Posterior cingulate gyrus (tissue), 11 donors: Measurements from ENCODE around the gene XXYLT1.
A peak's percentile ranks its signal among the peaks of the same experiment; 100 is the strongest.

Source experiments
- DNase-seq, 10 donors: peaks; one replicate each; pipeline versions ENCODE4 v3.0.0 to v3.0.0-alpha.2; 2020 to 2021; ENCODE audit warnings: mixed read lengths in 3 of 10
- intact Hi-C: fragments of 100-400 bp; cut with DNase I; formaldehyde crosslinking; loops from one replicate; pipeline ENCODE4 v1.15.1; 2023

XXYLT1 gene

DNA sequence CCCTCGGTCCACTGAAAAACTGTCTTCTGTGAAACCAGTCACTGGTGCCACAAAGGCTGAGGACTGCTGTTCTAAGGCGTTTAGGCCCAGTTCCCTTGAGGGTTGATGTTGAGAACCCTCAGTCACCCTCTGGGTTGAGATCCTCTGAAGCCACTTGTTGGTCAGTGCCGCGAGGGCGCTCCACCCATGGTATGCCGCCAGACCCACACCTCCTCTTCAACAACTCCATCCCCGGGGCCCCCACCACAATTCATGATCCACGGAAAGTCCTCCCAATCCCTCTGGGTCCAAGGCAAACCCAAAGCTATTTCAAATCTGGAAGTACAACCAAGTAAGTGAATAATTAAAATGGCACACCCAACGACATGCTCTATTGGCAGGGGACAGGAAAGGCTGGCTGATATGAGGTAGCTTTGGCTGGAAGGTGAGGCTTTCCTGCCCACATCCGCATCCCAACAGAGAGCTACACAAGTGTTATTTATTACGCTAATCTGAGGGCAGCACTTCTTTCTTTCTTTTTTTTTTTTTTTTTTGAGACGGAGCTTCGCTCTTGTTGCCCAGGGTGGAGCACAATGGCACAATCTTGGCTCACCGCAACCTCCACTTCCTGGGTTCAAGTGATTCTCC, 58.1 kb downstream of the XXYLT1 start:
- peak in 2 of 10 donors; percentile 54 to 56 for DNase-seq

DNA sequence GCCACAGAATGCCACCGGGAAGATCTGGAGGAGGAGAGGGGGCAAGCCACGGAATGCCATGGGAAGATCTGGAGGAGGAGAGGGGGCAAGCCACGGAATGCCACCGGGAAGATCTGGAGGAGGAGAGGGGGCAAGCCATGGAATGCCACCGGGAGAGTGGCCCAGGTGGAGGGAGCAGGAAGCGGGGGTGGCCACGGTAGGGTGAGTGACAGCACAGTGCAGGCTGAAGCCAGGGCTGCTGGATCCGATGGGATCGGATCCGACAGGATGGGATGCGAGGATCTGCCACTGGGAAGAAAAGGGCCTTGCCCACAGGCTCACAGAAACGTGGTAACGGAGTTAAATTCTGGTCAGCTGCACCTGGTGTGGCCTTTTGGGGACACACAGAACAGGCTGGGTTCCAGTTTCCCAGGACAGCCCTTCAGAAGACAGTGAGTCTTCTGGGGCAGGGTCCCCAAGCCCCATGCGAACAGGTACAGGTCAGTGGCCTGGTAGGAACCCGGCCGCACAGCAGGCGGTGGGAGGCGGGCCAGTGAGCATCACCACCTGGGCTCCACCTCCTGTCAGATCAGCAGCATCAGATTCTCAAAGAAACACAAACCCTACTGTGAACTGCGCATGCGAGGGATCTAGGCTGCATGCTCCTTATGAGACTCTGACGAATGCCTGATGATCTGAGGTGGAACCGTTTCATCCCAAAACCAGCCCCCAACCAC, 58.8 kb downstream of the XXYLT1 start:
- DNase-seq = peak in 2 of 10 donors; percentile 41 to 71
- intact Hi-C loops = no loop called here

More for the DNA sequence above, 58.1 kb downstream of the XXYLT1 start:
- intact Hi-C loops = no loop called here

GRCh38 chr3:195210266-195210973, 60.5 kb downstream of the XXYLT1 start:
- intact Hi-C loops = no loop called here
- no peak for DNase-seq

DNA sequence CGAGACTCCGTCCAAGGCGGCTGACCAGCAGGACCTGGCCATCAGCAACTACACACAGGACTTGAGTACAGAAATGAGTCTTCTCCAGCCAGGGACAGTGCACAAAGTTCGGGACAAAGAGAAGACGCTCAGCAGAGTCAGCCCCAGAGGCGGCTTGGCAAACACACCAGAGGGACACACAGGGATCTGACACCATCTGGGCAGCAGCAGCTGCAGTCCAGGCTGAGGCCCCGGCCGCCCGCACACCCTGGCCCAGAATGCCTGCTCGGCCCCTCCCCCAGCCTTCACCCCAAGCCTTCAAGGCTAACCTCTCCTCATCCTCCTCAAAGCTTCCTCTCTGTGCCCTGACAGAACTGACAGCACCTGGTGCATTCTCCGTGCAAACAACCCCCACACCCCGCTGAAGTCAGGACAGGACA, 61.1 kb downstream of the XXYLT1 start:
- intact Hi-C loops = no loop called here
- DNase-seq = peak in 1 of 10 donors; percentile 71

DNA sequence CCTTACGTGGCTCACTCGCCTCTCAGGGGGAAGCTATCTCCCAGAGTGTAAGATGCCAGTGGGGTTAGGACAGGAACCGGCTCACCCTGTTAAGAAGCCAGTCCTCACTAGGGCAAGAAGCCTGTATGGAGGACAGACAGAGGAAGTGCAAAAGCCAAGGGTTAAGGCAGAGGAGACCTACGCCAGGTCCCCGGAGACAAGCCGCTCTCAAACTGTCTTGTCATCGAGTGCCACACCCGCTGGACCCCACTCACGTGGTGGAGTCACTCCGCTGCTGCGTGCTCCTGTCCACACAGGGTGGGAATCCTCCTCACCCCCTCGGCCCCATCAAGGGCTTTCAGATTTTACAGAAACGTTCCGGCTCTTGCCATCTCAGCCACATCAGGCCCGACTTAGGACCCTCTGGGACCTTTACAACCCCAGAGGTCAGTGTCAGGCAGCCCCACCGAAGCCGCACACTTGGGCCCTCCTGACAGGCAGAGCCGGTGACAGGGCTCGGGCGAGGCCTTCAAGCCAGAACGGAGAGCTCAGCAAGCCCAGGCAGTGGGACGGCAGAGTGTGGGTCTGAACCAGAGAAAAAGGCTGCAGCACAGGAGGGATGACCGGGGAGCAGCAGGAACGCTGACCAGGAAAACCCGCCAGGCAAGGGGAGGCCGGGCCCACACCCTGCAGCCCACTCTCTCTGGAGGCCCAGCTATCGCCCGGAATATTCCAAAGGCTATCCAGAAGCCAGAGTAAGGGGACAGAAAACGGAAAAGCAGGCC, 61.7 kb downstream of the XXYLT1 start:
- intact Hi-C loops = no loop called here
- DNase-seq = peak in 1 of 10 donors; percentile 64

GRCh38 chr3:195208631-195209030, 62.3 kb downstream of the XXYLT1 start:
- intact Hi-C loops = no loop called here
- peak in 1 of 10 donors; percentile 55 for DNase-seq

DNA sequence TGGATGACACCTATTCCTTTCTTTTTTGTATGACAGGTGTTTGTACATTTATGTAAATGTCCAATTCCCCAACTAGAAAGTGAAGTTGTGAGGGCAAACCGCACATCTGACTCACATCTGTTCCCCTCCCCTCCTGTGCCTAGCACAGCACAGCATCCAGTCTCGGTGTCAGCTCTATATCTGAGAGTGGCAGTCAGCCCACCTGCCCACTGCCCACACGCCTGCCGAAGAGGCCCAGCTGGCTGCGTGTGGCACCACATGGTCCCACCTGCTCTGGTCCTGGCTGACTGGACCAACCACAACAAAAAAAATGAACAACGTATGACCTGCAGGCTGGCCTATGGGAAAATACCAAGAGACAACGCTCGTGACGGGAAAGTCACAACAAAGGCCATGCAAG, 62.8 kb downstream of the XXYLT1 start:
- intact Hi-C loops = no loop called here
- no peak for DNase-seq

- no peak for DNase-seq
- intact Hi-C loops = no loop called here
Measured at GRCh38 chr3:195207731-195208130, 63.2 kb downstream of the XXYLT1 start.

- no peak for DNase-seq
- intact Hi-C loops = no loop called here
Measured at GRCh38 chr3:195207056-195207455, 63.9 kb downstream of the XXYLT1 start.

GRCh38 chr3:195204360-195205163, 66.4 kb downstream of the XXYLT1 start:
- intact Hi-C loops = no loop called here

GRCh38 chr3:195203606-195204005, 67.4 kb downstream of the XXYLT1 start:
- intact Hi-C loops = no loop called here
- peak in 1 of 10 donors; percentile 36 for DNase-seq

More at GRCh38 chr3:195204360-195205163, 66.4 kb downstream of the XXYLT1 start:
- peak in 2 of 10 donors; percentile 57 to 75 for DNase-seq

- DNase-seq = no peak
Measured at GRCh38 chr3:195201295-195201694, 69.7 kb downstream of the XXYLT1 start.

DNA sequence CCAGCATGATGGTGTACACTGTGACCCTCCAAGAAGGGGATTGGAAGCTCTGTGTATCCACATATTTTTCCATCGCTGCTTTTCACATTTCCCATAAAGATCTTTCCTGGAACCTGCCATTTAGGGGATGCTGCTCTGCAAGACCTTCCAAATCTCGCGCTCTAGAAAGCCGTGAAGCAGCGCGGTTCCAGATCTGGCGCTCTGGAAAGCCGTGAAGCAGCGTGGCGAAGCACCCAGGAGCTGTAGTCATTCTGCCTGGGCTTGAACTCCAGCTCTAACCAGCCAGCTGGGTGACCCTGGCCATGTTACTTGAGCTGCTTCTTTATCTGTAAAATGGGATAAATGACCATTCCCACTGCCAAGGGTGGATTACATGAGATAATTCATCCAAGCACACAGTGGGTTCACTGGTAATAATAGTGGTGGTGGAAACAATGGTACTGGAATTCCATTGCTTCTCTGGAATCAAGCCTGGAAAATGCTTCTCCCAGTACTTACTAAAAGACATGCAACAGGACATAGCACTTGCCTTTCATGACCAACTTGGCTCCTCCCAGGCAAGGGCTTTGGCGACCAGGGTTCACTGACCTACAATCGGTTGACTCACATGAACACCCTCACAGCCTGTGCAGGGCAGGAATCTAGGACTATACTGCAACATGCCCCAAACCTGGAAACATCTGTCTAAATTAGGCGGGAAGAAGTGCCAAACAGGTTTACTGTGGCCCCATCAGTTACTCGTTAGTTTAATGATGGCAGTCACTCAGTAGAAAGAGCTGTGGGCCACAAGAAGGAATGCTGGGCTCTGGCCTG, 70.7 kb downstream of the XXYLT1 start:
- no peak for DNase-seq
- intact Hi-C loops = no loop called here

More at GRCh38 chr3:195201295-195201694, 69.7 kb downstream of the XXYLT1 start:
- intact Hi-C loops = no loop called here

GRCh38 chr3:195198426-195199346, 72.3 kb downstream of the XXYLT1 start:
- DNase-seq = no peak
- intact Hi-C loops = no loop called here

DNA sequence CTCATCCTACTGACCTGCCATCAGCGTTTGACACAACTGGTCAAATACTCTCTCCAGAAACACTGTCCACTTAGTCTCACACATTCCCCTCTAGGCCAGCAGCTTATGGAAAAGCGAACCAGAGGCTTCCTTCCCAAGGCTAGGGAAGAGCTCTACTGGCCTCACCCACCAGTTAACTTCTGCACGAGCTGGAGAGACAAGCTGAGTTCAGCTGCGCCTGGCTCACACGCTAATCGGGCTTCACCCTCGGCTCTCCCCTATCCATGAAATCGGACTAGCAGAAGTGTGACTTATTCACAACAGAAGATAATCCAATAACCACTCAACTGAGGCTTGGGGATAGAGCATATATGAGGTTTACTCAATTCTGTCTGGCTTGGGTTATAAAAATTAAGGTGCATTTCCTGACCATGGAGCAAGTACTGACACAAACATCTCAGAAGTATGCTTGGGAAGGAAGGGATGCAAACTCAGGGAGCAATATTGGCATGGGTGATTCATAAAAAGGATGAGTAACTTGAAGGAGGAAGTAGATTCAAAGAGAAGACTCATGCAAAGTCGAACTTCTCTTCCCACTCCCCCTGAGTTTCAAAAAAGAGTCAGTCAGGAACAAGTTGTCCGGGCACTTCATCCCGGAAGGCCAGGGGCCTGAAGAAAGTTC, 73.1 kb downstream of the XXYLT1 start:
- DNase-seq = no peak
- intact Hi-C loops = no loop called here

GRCh38 chr3:195196266-195196665, 74.7 kb downstream of the XXYLT1 start:
- no peak for DNase-seq
- intact Hi-C loops = no loop called here
